Activated gamma-delta T cell (primary cell): ENCODE results near the gene CELF2.

Experiments used
- DNase-seq: peaks from one replicate; lab custom pipeline; 2025; lab: John Stamatoyannopoulos, UW

The CELF2 gene

DNA sequence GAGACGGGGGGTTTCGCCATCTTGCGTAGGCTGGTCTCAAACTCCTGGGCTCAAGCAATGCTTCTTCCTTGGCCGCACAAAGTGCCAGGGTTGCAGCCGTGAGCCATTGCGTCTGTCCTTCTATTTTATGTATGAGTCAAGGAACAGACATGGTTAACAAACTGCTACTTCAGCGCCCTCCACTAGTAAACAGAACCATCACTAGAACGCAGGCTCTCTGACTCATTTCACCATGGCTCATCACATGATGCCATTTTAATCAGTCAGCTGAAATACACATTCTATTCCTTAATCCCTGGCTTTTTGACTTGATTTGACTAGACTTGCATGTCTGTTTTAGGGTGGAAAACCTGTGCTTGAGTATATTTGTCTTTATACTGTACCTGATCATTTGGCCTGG is 41.3 kb downstream of the CELF2 start:
- DNase-seq, result no peak

DNA sequence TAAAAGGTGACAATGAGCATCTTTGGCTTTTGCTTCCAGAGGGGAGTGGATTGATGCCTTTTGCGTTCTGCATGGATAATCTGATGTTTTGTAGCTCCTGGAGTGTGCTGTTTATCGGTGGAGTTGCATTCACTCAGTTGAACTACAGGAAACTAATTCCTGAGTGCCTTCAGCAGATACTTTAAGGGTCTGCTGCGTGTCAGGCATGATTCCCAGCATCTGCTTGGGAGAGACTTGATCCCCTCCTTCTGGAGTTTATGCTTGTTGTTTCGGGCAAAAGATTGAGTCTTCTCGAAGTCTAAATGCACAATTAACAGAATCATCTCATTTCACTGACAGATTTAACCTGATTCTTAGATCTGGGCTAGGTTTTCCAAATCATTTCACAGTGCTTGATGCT is 46.2 kb downstream of the CELF2 start:
- no peak for DNase-seq

- no peak for DNase-seq
Observed at GRCh38 chr10:11064832-11065231, 47.2 kb downstream of the CELF2 start.

DNA sequence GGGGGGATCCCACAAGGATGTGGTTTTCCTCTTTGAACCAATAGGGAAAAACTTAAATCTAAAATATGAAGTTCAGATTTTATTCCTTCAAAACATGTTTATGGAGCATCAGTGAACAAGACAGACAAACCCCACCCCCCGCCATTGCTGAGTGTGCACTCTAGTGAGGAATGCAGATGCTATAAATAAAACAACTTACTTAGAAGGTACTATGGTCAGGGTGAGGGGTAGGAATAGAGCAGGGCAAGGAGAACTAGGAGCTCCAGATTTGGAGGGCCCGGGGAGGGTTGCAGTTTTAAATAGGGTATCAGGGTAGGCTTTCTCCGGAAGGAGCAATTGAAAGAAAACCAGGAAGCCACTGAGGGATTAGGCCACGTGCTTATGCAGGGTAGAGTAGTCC is 47.9 kb downstream of the CELF2 start:
- no peak for DNase-seq

GRCh38 chr10:11066520-11066919 is 48.8 kb downstream of the CELF2 start:
- no peak for DNase-seq

DNA sequence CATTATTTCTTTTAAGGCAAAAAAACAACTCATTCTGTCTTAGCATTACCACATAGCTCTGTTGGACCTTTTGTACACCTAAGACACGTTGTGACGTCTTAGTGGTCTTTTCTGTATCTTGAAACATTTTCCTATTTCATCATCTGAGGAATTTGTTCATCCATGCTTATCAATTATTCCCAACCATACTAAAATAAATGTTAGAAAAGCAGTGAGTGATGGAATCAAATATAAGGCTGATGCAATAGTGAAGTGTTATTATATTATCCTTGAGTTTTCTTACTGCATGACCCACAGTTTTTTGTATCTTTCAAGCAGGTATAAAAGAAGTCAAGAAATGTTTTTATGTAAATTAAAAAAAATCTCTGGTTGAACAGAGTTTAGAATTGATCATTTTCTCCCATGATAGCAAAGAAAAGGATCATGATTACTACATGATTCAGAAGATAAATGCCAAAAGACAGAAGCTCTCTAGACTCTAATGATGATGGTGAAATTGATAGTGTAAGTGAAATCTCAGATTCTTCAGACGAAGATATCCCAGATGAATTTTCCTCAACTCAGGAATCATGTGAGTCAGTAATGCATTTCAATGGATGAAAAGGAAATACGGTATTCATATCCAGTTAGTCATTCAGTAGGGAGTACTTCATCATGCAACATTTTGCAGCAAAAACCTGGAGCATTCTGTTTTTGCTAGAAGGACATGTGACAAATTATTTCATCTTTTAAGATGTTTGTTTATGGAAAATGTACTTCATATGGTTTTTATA is 51.4 kb downstream of the CELF2 start:
- no peak for DNase-seq

- DNase-seq, result no peak
Observed at GRCh38 chr10:11073410-11073809, 55.7 kb downstream of the CELF2 start.

GRCh38 chr10:11074536-11075267 is 57.0 kb downstream of the CELF2 start:
- no peak for DNase-seq

DNA sequence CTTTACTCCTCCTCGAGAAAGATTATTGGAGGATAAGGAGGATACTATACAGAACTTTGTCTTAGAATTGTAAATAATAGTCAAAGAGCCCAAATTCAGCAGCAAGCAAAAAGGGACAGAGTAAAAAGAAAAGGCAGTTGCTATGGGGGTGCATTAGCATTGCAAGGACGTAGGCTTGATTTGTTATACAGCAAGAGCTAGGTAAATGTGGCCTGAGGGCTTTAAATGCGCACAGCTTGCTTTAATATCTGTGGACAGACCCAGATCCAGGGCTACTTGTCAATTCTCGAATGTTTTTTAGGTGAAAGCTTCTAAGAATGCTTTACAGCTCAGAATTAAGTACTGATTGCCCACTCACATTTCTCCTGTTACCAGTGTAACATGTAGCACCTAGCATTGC is 58.5 kb downstream of the CELF2 start:
- DNase-seq, result no peak

- DNase-seq, result no peak
Observed at GRCh38 chr10:11080564-11080984, 62.9 kb downstream of the CELF2 start.

DNA sequence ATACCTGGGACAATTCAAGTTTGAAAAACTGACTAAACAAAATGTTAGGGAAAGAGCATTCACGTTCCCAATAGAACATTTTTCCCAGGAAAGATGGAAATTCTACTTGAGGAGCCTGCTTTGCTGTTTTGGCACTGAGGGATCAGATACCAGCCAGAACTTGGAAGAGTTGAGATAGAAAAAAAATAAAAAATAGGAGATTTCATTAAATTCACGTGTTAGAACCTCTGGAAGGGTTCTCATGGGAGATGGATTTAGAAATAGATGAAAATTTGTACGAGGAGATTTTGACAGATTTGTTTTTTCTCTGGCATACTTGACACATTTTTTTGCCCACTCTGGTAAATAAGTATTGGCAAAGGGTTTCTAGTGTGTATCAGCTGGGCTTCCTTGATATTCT is 63.7 kb downstream of the CELF2 start:
- DNase-seq, result no peak

GRCh38 chr10:11082526-11082925 is 64.9 kb downstream of the CELF2 start:
- DNase-seq, result no peak

- no peak for DNase-seq
Observed at GRCh38 chr10:11083051-11083450, 65.4 kb downstream of the CELF2 start.

GRCh38 chr10:11085545-11085944 is 67.9 kb downstream of the CELF2 start:
- no peak for DNase-seq

GRCh38 chr10:11086177-11086840 is 68.6 kb downstream of the CELF2 start:
- DNase-seq, result no peak

DNA sequence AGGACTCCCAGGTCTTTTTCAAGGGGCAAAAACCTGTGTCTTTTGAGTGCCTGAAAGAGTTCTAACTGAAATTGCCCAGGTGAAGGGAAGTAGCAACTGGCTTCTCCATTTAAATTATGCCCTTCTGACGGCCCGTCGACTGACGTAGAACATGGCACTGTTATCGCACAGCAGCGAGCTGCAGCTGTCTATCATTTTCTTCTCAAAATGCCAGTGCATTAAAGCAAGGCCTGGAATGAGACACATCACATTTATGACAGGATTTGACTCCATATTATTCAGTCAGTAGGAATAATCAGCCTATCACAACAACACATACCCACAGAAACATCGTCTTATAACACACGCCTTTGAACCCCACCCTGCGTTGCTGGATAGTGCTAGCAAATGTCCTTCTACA is 69.7 kb downstream of the CELF2 start:
- no peak for DNase-seq

- DNase-seq, result no peak
Observed at GRCh38 chr10:11088709-11089108, 71.0 kb downstream of the CELF2 start.

- DNase-seq, result no peak
Observed at GRCh38 chr10:11089272-11089671, 71.6 kb downstream of the CELF2 start.

- DNase-seq, result no peak
Observed at GRCh38 chr10:11091517-11092102, 73.9 kb downstream of the CELF2 start.

DNA sequence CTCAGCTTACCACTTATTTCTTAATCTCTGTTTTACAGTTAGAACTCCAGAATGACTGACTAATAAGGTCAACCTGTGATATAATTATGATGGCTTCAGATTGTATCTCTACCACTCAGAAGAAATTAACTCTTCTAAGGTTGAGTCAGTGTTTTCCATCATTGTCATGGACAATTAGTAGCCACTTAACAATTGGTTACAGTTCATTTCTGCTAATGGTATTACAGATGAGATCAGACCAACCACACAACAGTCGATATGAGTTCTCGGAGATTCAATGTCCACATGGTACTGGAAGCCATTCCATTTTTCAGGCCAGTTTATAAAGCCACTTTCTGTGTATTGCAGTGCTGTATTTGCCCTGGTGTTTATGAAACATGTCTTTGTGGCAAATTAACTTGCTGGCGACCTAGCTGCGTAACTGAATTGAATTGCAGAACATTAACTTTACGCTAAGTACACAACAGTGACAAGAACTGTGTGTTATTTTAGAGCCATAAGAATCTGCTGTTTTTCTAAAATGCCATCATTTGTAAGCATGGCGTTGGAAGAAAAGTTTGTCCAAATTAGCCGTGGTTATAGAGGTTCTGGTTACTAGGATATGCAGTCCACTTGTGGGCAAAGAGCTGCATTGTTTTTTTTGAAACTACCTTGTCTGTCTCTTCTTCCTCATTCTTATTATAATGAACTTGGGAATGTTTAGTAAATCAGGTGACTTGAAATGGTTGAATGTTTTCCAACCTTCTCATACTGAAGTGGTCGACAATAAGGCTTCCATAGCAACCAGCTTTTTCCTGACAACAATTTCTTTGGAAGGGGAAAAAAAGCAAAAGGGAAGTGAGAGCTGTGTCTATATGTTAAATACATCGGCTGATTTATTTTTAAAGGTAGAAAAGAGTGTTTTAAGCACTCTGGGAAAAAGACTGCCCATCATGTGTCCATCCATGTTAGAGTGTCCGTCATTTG is 76.4 kb downstream of the CELF2 start:
- no peak for DNase-seq

DNA sequence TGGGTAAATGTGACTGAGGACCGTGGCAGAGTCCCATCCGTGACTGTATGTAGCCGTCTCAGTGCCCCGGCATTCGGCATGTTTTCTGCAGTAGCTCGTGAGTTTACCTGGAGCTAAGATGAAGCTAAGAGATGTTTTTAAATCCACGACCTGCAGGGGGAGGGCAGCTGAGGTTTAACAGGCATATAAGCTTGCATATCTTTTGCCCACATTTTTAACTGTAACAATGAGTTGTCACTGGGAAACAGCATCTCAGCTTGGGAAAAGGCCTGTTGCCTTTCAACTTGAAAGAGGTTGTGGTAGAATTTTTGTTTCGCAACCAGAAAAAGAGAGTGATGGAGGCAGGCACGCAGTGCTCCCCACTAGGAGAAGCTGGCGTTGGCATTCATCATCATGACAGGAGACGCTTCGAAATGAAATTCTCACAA is 77.7 kb downstream of the CELF2 start:
- DNase-seq, result no peak
